GM12878 (cell line): ENCODE results near the gene DNAH8. TPM values are rescaled to one million over a fixed set of nuclear protein-coding genes. Genes with fewer than 3 reads are reported as not detected.
A peak's percentile ranks its signal among the peaks of the same experiment; 100 is the strongest.

Experiments used
- ATF7 ChIP-seq: fragments of 450-650 bp; IDR thresholded peaks from 2 replicates; pipeline ENCODE4 v1.6.1; 2016; ENCODE audit warnings: low read depth, mild to moderate bottlenecking
- CBX3 ChIP-seq: fragments of 200-600 bp; sonication (generic); IDR thresholded peaks from 2 replicates; pipeline ENCODE4 v1.6.1; 2016; ENCODE audit warnings: low read depth, borderline replicate concordance
- FOS ChIP-seq: IDR thresholded peaks from 3 replicates; pipeline ENCODE4 v1.6.1; 2011; ENCODE audit warnings: borderline replicate concordance; ENCODE audit not compliant: insufficient read length; ENCODE audit errors: extremely low read depth
- GATAD2B ChIP-seq: fragments of 450-650 bp; conservative IDR thresholded peaks from 2 replicates; pipeline ENCODE4 v1.6.1; 2017; ENCODE audit warnings: low read depth, mild to moderate bottlenecking, moderate library complexity
- IKZF1 ChIP-seq: fragments of 450-650 bp; conservative IDR thresholded peaks from 2 replicates; pipeline ENCODE4 v1.6.1; 2017; ENCODE audit warnings: antibody characterized with exemption, mild to moderate bottlenecking
- KLF5 ChIP-seq: fragments of 450-650 bp; IDR thresholded peaks from 2 replicates; pipeline ENCODE4 v1.6.1; 2014; ENCODE audit warnings: mild to moderate bottlenecking; ENCODE audit not compliant: partially characterized antibody
- MEF2B ChIP-seq: fragments of 450-650 bp; IDR thresholded peaks from 2 replicates; pipeline ENCODE4 v1.6.1; 2018; ENCODE audit warnings: mild to moderate bottlenecking, moderate library complexity; ENCODE audit not compliant: partially characterized antibody, poor library complexity, severe bottlenecking
- MTA2 ChIP-seq: fragments of 450-650 bp; IDR thresholded peaks from 2 replicates; pipeline ENCODE4 v1.6.1; 2016; ENCODE audit warnings: low read depth, mild to moderate bottlenecking, moderate library complexity
- NBN ChIP-seq: fragments of 450-650 bp; IDR thresholded peaks from 2 replicates; pipeline ENCODE4 v1.6.1; 2016
- NFXL1 ChIP-seq: fragments of 450-650 bp; IDR thresholded peaks from 2 replicates; pipeline ENCODE4 v1.6.1; 2017; ENCODE audit warnings: antibody characterized with exemption, mild to moderate bottlenecking, borderline replicate concordance
- NKRF ChIP-seq: fragments of 450-650 bp; conservative IDR thresholded peaks from 2 replicates; pipeline ENCODE4 v1.6.1; 2017; ENCODE audit warnings: mild to moderate bottlenecking, moderate library complexity
- NR2C2 ChIP-seq: IDR thresholded peaks from 2 replicates; pipeline ENCODE4 v1.6.1; 2011; ENCODE audit warnings: borderline replicate concordance, low read depth; ENCODE audit not compliant: control insufficient read depth, insufficient read length
- PBX3 ChIP-seq: IDR thresholded peaks from 2 replicates; pipeline ENCODE4 v1.6.1; 2011; ENCODE audit warnings: mild to moderate bottlenecking, low read depth, low read length, moderate library complexity; ENCODE audit not compliant: insufficient replicate concordance
- POLR2AphosphoS2 ChIP-seq: IDR thresholded peaks from 2 replicates; pipeline ENCODE4 v1.6.1; 2011; ENCODE audit warnings: low read depth, mild to moderate bottlenecking, low read length, improper control_type of control experiment, moderate library complexity
- ZBTB4 ChIP-seq: fragments of 450-650 bp; formaldehyde crosslinking; IDR thresholded peaks from 2 replicates; pipeline ENCODE4 v1.4.0; 2022; ENCODE audit warnings: mild to moderate bottlenecking, moderate library complexity
- ZNF687 ChIP-seq: fragments of 450-650 bp; IDR thresholded peaks from 2 replicates; pipeline ENCODE4 v1.6.1; 2017; ENCODE audit warnings: mild to moderate bottlenecking, moderate library complexity
- polyA plus RNA-seq, 11 experiments: library from polyadenylated mRNA; depleted of rRNA in 4 of 11; unstranded in 6 of 11; stranded (reverse) in 5 of 11; fragments of >200 nt; fragmentation: Nextera tagmentation in 4 of 11; fragmentation: Illumina TruSeq in 1 of 11; extraction: Ambion mirVana in 4 of 11; extraction: Trizol in 1 of 11; gene quantifications; 1 replicate in 1 of 11; 2 replicates in 10 of 11; pipeline versions ENCODE4 v1.2.1 to v1.2.3, GENCODE V29; 2011 to 2016; ENCODE audit warnings: inconsistent platforms in 2 of 11, missing spikeins in 2 of 11, low read depth in 1 of 11
- total RNA-seq, 4 experiments: library from RNA; depleted of rRNA in 3 of 4; stranded (reverse); fragments of >200 nt in 3 of 4; fragmentation: Illumina TruSeq in 1 of 4; extraction: Trizol in 1 of 4; gene quantifications; 2 replicates each; pipeline versions ENCODE4 v1.2.1 to v1.2.3, GENCODE V29; 2013 to 2021
- TF ChIP-seq, protein P1 (sequence below), 3 experiments: IDR thresholded peaks in 2 of 3; conservative IDR thresholded peaks in 1 of 3; 2 replicates each; pipeline ENCODE4 v1.5.1; 2011; ENCODE audit warnings: low read depth in 3 of 3, low read length in 3 of 3, mild to moderate bottlenecking in 3 of 3, control low read depth in 2 of 3, moderate library complexity in 2 of 3, inconsistent platforms in 1 of 3, mixed read lengths in 1 of 3; ENCODE audit not compliant: control insufficient read depth in 2 of 3, insufficient read depth in 1 of 3; ENCODE audit errors: extremely low read depth in 1 of 3

DNAH8 gene
- total and polyA plus RNA-seq, 10 of the 15 experiments (the other 5 are each of a cell fraction or from before 2014, with no cell fraction given), result 0.02 to 0.34 (median 0.10) TPM; not detected in 3

DNA sequence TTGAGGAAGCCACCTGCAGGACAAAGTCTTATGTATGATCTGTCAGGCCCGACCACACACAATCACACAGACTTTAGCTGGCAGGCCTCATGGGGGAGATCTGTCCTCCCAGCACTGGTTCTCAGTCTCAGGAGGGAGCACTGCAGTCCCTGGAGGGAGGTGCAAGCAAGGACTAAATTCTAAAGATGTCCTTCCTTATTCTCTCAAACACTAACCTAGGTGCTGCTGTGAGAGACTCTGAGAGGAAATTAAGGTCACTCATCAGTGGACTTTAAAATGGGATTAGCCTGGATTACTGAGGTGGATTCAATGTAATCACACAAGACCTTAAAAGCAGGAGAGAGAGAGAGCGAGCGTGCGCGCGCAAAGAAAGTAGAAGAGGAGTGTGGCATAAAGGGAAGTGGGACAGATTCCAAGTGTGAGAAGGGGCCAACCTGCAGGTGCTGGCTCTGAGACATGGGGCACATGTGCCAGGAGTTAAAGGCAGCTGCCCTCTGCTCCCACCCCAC, 26.5 kb upstream of the DNAH8 start (continued):
- peak; percentile 98 for TF ChIP-seq MEF2B
- peak; percentile 57 for TF ChIP-seq IKZF1
- TF ChIP-seq FOS, result no peak
- TF ChIP-seq ZNF687, result peak; percentile 19; the same call in 1 of the 2 replicates
- TF ChIP-seq ATF7, result no peak
- TF ChIP-seq NKRF, result no peak
- TF ChIP-seq PBX3, result no peak
- TF ChIP-seq CBX3, result no peak
- peak; percentile 89; the same call in 1 of the 2 replicates for TF ChIP-seq NFXL1
- TF ChIP-seq KLF5, result no peak
- peak; percentile 53; the same call in 1 of the 2 replicates for TF ChIP-seq NBN
- no peak for TF ChIP-seq ZBTB4 (CRISPR knock-in tag)
- TF ChIP-seq POLR2AphosphoS2, result no peak
- peak; percentile 20; the same call in 1 of the 2 replicates for TF ChIP-seq MTA2
- peak; percentile 80 for TF ChIP-seq GATAD2B
- TF ChIP-seq NR2C2, result no peak
- TF ChIP-seq, protein P1, sequence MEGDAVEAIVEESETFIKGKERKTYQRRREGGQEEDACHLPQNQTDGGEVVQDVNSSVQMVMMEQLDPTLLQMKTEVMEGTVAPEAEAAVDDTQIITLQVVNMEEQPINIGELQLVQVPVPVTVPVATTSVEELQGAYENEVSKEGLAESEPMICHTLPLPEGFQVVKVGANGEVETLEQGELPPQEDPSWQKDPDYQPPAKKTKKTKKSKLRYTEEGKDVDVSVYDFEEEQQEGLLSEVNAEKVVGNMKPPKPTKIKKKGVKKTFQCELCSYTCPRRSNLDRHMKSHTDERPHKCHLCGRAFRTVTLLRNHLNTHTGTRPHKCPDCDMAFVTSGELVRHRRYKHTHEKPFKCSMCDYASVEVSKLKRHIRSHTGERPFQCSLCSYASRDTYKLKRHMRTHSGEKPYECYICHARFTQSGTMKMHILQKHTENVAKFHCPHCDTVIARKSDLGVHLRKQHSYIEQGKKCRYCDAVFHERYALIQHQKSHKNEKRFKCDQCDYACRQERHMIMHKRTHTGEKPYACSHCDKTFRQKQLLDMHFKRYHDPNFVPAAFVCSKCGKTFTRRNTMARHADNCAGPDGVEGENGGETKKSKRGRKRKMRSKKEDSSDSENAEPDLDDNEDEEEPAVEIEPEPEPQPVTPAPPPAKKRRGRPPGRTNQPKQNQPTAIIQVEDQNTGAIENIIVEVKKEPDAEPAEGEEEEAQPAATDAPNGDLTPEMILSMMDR (IDR thresholded peaks at IDR 0.05 in 2 of 3, conservative IDR thresholded peaks at IDR 0.05 in 1 of 3; ENCODE audit: control insufficient read depth in 2 of 3, extremely low read depth in 1 of 3, insufficient read depth in 1 of 3, low read depth in 3 of 3, low read length in 3 of 3), result peak in 2 of 3 experiments; percentile 12 to 18; a peak in 2 of 6 replicates
